HEK293 (cell line): ENCODE data around the gene KPTN.
A peak's percentile ranks its signal among the peaks of the same experiment; 100 is the strongest.

Source experiments
- EGR2 ChIP-seq: fragments of 450-650 bp; formaldehyde crosslinking; IDR thresholded peaks from 2 replicates; pipeline ENCODE4 v1.5.1; 2016; ENCODE audit warnings: low read depth, missing biosample characterization, missing genetic modification characterization
- GFI1B ChIP-seq: fragments of 450-650 bp; formaldehyde crosslinking; IDR thresholded peaks from 2 replicates; pipeline ENCODE4 v1.5.1; 2016; ENCODE audit warnings: missing biosample characterization, missing genetic modification characterization
- KLF1 ChIP-seq: fragments of 450-650 bp; formaldehyde crosslinking; IDR thresholded peaks from 2 replicates; pipeline ENCODE4 v1.5.1; 2016; ENCODE audit warnings: missing biosample characterization, missing genetic modification characterization
- KLF9 ChIP-seq: fragments of 450-650 bp; formaldehyde crosslinking; IDR thresholded peaks from 2 replicates; pipeline ENCODE4 v1.5.1; 2016; ENCODE audit warnings: missing biosample characterization, missing genetic modification characterization, low read depth
- PATZ1 ChIP-seq: fragments of 450-650 bp; formaldehyde crosslinking; IDR thresholded peaks from 2 replicates; pipeline ENCODE4 v1.5.1; 2016; ENCODE audit warnings: missing biosample characterization, missing genetic modification characterization
- PRDM4 ChIP-seq: fragments of 450-650 bp; formaldehyde crosslinking; IDR thresholded peaks from 2 replicates; pipeline ENCODE4 v1.5.1; 2017; ENCODE audit warnings: missing biosample characterization, missing genetic modification characterization
- TRIM28 ChIP-seq: IDR thresholded peaks from 2 replicates; pipeline ENCODE4 v1.6.1; 2011; ENCODE audit warnings: low read length, control low read depth, borderline replicate concordance
- ZBTB26 ChIP-seq: fragments of 450-650 bp; formaldehyde crosslinking; optimal IDR thresholded peaks from 2 replicates; pipeline ENCODE3; 2016; ENCODE audit warnings: missing biosample characterization, mild to moderate bottlenecking, missing genetic modification characterization
- ZNF157 ChIP-seq: fragments of 450-650 bp; formaldehyde crosslinking; IDR thresholded peaks from 2 replicates; pipeline ENCODE4 v1.5.1; 2016; ENCODE audit warnings: missing biosample characterization, missing genetic modification characterization
- ZNF174 ChIP-seq: fragments of 450-650 bp; formaldehyde crosslinking; IDR thresholded peaks from 2 replicates; pipeline ENCODE4 v1.5.0; 2017; ENCODE audit warnings: missing biosample characterization, mild to moderate bottlenecking, missing genetic modification characterization
- ZNF214 ChIP-seq: fragments of 450-650 bp; formaldehyde crosslinking; IDR thresholded peaks from 2 replicates; pipeline ENCODE4 v1.5.1; 2017; ENCODE audit warnings: missing biosample characterization, mild to moderate bottlenecking, missing genetic modification characterization, borderline replicate concordance
- ZNF280D ChIP-seq: fragments of 450-650 bp; formaldehyde crosslinking; IDR thresholded peaks from 2 replicates; pipeline ENCODE4 v1.5.1; 2016; ENCODE audit warnings: missing biosample characterization, missing genetic modification characterization
- ZNF394 ChIP-seq: fragments of 450-650 bp; formaldehyde crosslinking; IDR thresholded peaks from 2 replicates; pipeline ENCODE4 v1.5.1; 2016; ENCODE audit warnings: missing biosample characterization, missing genetic modification characterization, mild to moderate bottlenecking, moderate library complexity, borderline replicate concordance
- ZNF521 ChIP-seq: fragments of 450-650 bp; formaldehyde crosslinking; IDR thresholded peaks from 2 replicates; pipeline ENCODE4 v1.5.1; 2017; ENCODE audit warnings: missing biosample characterization, mild to moderate bottlenecking, missing genetic modification characterization
- ZNF621 ChIP-seq: fragments of 450-650 bp; formaldehyde crosslinking; IDR thresholded peaks from 2 replicates; pipeline ENCODE4 v1.5.1; 2017; ENCODE audit warnings: missing biosample characterization, missing genetic modification characterization
- ZNF654 ChIP-seq: fragments of 450-650 bp; formaldehyde crosslinking; IDR thresholded peaks from 2 replicates; pipeline ENCODE4 v1.5.1; 2016; ENCODE audit warnings: low read depth, missing biosample characterization, missing genetic modification characterization
- ZNF791 ChIP-seq: fragments of 450-650 bp; formaldehyde crosslinking; IDR thresholded peaks from 2 replicates; pipeline ENCODE4 v1.5.1; 2016; ENCODE audit warnings: missing biosample characterization, missing genetic modification characterization
- TF ChIP-seq, protein P1 (sequence below): fragments of 450-650 bp; formaldehyde crosslinking; IDR thresholded peaks from 2 replicates; pipeline ENCODE4 v1.5.1; 2016; ENCODE audit warnings: missing biosample characterization, missing genetic modification characterization
- TF ChIP-seq, protein P2 (sequence below): fragments of 450-650 bp; formaldehyde crosslinking; IDR thresholded peaks from 2 replicates; pipeline ENCODE4 v1.5.1; 2016; ENCODE audit warnings: missing biosample characterization, missing genetic modification characterization
- TF ChIP-seq, protein P3 (sequence below): fragments of 450-650 bp; formaldehyde crosslinking; conservative IDR thresholded peaks from 2 replicates; pipeline ENCODE4 v1.5.1; 2016; ENCODE audit warnings: low read depth, missing biosample characterization, missing genetic modification characterization
- TF ChIP-seq, protein P4 (sequence below): IDR thresholded peaks from 2 replicates; pipeline ENCODE4 v1.6.1; 2011; ENCODE audit warnings: mild to moderate bottlenecking, low read depth, low read length, borderline replicate concordance

The KPTN gene

GRCh38 chr19:47512183-47512947 is 28.3 kb upstream of the KPTN start (continued):
- TF ChIP-seq ZNF214 (tag by site-specific recombination) (no peak), ZNF654 (tag by site-specific recombination) (no peak), ZBTB26 (no peak), KLF9 (tag by site-specific recombination) (no peak), PATZ1 (peak; percentile 72), ZNF621 (tag by site-specific recombination) (no peak), ZNF280D (no peak), TRIM28 (no peak), KLF1 (tag by site-specific recombination) (no peak), EGR2 (tag by site-specific recombination) (no peak), ZNF174 (no peak), ZNF394 (tag by site-specific recombination) (no peak), PRDM4 (tag by site-specific recombination) (no peak), ZNF791 (tag by site-specific recombination) (no peak), GFI1B (no peak), ZNF521 (no peak), ZNF157 (tag by site-specific recombination) (no peak)
- TF ChIP-seq, protein P1, sequence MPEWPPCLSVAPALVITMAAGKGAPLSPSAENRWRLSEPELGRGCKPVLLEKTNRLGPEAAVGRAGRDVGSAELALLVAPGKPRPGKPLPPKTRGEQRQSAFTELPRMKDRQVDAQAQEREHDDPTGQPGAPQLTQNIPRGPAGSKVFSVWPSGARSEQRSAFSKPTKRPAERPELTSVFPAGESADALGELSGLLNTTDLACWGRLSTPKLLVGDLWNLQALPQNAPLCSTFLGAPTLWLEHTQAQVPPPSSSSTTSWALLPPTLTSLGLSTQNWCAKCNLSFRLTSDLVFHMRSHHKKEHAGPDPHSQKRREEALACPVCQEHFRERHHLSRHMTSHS, result no peak
- TF ChIP-seq, protein P2, sequence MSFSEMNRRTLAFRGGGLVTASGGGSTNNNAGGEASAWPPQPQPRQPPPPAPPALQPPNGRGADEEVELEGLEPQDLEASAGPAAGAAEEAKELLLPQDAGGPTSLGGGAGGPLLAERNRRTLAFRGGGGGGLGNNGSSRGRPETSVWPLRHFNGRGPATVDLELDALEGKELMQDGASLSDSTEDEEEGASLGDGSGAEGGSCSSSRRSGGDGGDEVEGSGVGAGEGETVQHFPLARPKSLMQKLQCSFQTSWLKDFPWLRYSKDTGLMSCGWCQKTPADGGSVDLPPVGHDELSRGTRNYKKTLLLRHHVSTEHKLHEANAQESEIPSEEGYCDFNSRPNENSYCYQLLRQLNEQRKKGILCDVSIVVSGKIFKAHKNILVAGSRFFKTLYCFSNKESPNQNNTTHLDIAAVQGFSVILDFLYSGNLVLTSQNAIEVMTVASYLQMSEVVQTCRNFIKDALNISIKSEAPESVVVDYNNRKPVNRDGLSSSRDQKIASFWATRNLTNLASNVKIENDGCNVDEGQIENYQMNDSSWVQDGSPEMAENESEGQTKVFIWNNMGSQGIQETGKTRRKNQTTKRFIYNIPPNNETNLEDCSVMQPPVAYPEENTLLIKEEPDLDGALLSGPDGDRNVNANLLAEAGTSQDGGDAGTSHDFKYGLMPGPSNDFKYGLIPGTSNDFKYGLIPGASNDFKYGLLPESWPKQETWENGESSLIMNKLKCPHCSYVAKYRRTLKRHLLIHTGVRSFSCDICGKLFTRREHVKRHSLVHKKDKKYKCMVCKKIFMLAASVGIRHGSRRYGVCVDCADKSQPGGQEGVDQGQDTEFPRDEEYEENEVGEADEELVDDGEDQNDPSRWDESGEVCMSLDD (tag by site-specific recombination), result no peak
- TF ChIP-seq, protein P3, sequence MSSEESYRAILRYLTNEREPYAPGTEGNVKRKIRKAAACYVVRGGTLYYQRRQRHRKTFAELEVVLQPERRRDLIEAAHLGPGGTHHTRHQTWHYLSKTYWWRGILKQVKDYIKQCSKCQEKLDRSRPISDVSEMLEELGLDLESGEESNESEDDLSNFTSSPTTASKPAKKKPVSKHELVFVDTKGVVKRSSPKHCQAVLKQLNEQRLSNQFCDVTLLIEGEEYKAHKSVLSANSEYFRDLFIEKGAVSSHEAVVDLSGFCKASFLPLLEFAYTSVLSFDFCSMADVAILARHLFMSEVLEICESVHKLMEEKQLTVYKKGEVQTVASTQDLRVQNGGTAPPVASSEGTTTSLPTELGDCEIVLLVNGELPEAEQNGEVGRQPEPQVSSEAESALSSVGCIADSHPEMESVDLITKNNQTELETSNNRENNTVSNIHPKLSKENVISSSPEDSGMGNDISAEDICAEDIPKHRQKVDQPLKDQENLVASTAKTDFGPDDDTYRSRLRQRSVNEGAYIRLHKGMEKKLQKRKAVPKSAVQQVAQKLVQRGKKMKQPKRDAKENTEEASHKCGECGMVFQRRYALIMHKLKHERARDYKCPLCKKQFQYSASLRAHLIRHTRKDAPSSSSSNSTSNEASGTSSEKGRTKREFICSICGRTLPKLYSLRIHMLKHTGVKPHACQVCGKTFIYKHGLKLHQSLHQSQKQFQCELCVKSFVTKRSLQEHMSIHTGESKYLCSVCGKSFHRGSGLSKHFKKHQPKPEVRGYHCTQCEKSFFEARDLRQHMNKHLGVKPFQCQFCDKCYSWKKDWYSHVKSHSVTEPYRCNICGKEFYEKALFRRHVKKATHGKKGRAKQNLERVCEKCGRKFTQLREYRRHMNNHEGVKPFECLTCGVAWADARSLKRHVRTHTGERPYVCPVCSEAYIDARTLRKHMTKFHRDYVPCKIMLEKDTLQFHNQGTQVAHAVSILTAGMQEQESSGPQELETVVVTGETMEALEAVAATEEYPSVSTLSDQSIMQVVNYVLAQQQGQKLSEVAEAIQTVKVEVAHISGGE (tag by site-specific recombination), result no peak
- TF ChIP-seq, protein P4, sequence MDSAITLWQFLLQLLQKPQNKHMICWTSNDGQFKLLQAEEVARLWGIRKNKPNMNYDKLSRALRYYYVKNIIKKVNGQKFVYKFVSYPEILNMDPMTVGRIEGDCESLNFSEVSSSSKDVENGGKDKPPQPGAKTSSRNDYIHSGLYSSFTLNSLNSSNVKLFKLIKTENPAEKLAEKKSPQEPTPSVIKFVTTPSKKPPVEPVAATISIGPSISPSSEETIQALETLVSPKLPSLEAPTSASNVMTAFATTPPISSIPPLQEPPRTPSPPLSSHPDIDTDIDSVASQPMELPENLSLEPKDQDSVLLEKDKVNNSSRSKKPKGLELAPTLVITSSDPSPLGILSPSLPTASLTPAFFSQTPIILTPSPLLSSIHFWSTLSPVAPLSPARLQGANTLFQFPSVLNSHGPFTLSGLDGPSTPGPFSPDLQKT, result no peak
